GM12865 (cell line): ENCODE measurements around the gene GULP1.

Experiments
- DNase-seq: peaks from one replicate; pipeline ENCODE4 v3.0.0; 2010; ENCODE audit warnings: low read depth
- H3K4me3 ChIP-seq: 2 replicates; pipeline ENCODE4 v1.5.1; 2011; ENCODE audit warnings: mild to moderate bottlenecking, low read depth, low read length, control low read depth
- CTCF ChIP-seq: IDR thresholded peaks from 2 replicates; pipeline ENCODE4 v1.5.1; 2011; ENCODE audit warnings: low read length, control low read depth, low read depth, inconsistent platforms; ENCODE audit not compliant: insufficient read depth; ENCODE audit errors: missing control alignments

Gene GULP1

DNA sequence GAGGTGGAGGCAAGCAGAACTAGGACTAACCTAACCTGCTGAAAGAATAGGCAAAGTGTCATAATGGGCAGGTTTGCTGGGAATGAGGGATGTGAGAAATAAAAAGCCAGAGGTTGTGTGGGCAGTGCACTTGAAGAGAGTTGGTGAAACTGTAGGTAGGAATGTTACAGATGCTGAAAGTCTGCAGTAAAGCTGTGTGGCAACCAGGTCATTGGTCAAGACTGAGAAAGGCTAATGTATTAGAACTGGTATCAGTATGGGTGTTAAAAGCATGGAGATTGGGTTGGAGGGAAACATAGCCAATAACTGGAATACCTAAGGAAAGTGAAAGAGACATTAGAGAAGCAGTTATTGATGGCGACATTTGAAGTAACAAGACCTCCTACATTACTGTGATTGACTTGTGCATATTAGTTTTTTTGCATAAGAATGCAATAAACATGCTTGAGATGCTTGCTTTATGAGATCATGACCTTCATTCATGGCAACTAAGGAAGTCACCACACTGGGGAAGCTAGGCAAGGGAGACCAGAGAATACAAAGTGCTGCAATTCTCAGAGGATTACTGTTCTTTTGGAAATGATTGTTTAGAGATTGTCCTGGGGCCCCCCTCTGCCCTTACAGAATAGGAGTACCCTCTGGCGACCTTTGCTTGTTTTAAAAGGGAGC, 11.8 kb downstream of the GULP1 start:
- no peak for TF ChIP-seq CTCF
- H3K4me3 ChIP-seq, result no peak overlapping the region
- DNase-seq, result no peak

DNA sequence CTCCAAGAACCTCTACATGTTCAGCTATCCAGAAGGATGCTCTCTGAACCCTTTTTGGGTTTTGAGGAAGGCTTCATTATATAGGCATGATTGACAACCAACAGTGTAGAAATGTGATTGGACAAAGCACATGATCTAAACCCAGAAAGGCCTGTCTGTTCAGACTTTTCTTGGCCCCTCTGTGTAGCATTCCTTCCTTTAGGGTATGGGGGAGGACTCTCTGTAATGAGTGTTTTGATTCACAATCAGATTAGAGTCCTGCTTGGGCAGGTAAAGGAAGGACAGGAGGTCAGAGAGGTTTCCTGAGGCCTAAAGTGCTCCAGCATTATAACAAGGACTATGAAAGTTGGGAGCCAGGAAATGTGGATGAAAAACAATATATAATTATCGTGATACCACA, 13.6 kb downstream of the GULP1 start:
- H3K4me3 ChIP-seq, result no peak overlapping the region
- TF ChIP-seq CTCF, result no peak
- DNase-seq, result no peak

DNA sequence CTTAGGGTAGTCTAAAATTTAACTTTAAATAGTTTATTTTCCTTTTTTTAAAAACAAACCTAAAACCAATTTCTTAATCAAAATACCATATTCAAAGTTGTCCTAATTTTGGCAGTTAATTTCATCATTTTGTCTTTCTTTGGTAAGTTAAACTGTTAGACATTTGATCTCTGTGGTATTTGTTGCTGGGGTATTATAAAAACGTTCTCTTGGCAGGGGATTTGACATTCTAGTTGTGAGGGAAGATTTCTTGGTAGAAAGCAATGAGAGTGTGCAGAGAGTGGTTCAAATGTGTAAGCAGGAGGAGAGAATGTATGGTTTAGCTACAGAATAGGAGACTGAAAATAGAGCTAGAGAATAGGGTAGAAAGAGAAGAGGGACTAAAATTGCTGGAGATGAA, 14.6 kb downstream of the GULP1 start:
- H3K4me3 ChIP-seq, result no peak overlapping the region
- no peak for TF ChIP-seq CTCF
- no peak for DNase-seq

DNA sequence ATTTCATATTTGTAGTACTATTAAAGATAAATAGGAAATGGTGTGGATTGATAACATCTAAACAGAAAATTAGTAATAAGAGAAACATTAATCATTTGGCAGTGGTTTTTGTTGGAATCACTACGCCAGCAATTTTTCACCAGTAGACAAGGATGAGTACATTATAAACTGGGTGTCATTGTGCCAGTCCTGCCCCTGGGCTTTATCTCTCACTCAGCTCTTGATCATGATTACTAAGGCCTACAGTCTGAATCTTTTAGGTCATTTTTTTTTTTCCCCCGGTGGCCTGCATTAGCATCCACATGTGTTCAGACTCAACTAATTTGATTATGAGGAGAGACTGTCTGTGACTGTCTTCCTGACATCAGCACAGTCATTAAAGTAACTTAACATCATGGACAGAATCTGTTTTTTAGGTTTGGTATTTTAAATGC, 16.2 kb downstream of the GULP1 start:
- no peak for TF ChIP-seq CTCF
- DNase-seq, result no peak

DNA sequence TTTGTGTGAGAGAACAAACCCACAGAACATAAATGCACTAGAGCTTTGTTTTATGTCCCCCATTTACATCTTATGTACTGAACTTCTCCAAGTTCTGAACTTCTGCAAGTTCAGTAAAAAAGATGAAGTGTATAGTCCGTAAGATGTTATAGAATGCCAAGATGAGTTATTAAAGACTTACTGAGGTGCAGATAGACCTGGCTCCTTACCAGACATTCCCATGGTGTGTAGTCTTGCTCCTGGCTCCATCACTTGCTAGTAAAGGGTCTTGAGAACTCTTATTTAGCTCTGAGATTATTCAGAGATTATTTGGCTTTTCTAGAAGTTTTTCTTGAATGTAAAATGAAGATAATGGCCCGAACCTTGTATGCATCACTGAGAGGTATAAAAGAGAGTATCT, 16.8 kb downstream of the GULP1 start:
- no peak overlapping the region for H3K4me3 ChIP-seq
- DNase-seq, result no peak
- TF ChIP-seq CTCF, result no peak

More for the DNA sequence above, 16.2 kb downstream of the GULP1 start:
- H3K4me3 ChIP-seq, result no peak overlapping the region

DNA sequence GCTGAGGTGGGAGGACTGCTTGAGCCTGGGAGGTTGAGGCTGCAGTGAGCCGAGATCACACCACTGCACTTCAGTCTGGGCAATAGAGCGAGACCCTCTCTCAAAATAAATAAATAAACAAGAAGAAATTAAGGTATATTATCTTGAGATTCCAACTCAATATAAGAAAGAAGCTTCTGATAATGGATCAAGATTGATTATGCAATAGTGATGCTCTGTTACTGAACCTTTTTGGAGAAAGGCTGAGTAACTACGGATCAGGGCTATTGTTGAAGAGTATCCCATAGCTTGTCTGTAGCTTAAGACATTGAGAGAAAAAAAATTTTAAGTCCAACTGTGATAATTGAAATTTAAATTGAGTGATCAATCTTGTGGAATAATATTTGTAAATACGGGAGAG, 17.7 kb downstream of the GULP1 start:
- no peak overlapping the region for H3K4me3 ChIP-seq
- no peak for TF ChIP-seq CTCF
- DNase-seq, result no peak
